Neuronal stem cell (in vitro differentiated cells): ENCODE results near the gene PGRMC2.

ENCODE experiments used
- DNase-seq: peaks from one replicate; pipeline ENCODE4 v3.0.0-alpha.2; 2013; ENCODE audit warnings: low spot score
- H2AFZ ChIP-seq: one replicate; pipeline ENCODE4 v1.6.1; 2013; ENCODE audit warnings: mild to moderate bottlenecking, low read length, inconsistent platforms
- H2AK5ac ChIP-seq: 2 replicates; pipeline ENCODE4 v1.6.1; 2013; ENCODE audit warnings: low read depth, mild to moderate bottlenecking, inconsistent platforms, low read length, moderate library complexity, mixed read lengths
- H2BK120ac ChIP-seq: 2 replicates; pipeline ENCODE4 v1.6.1; 2013; ENCODE audit warnings: low read depth, mild to moderate bottlenecking, inconsistent platforms, low read length, moderate library complexity, mixed read lengths
- H2BK12ac ChIP-seq: one replicate; pipeline ENCODE4 v1.6.1; 2013; ENCODE audit warnings: low read length, inconsistent platforms
- H2BK15ac ChIP-seq: 2 replicates; pipeline ENCODE4 v1.6.1; 2013; ENCODE audit warnings: mild to moderate bottlenecking, low read length, inconsistent platforms, mixed read lengths
- H2BK5ac ChIP-seq: one replicate; pipeline ENCODE4 v1.6.1; 2013; ENCODE audit warnings: inconsistent platforms, mild to moderate bottlenecking, low read length, moderate library complexity
- H3K14ac ChIP-seq: one replicate; pipeline ENCODE4 v1.6.1; 2013; ENCODE audit warnings: low read length, inconsistent platforms
- H3K18ac ChIP-seq: 2 replicates; pipeline ENCODE4 v1.6.1; 2013; ENCODE audit warnings: low read length, inconsistent platforms
- H3K23ac ChIP-seq: 2 replicates; pipeline ENCODE4 v1.6.1; 2013; ENCODE audit warnings: low read depth, mild to moderate bottlenecking, mixed read lengths, low read length, inconsistent platforms; ENCODE audit not compliant: poor library complexity
- H3K27ac ChIP-seq: replicated peaks from 3 replicates; pipeline ENCODE4 v1.5.1; 2013; ENCODE audit warnings: low read length, inconsistent platforms
- H3K27me3 ChIP-seq, 3 experiments: 2 replicates each; pipeline ENCODE4 v1.6.1; 2013; ENCODE audit warnings: low read length in 3 of 3, mild to moderate bottlenecking in 2 of 3, inconsistent platforms in 1 of 3, low read depth in 1 of 3, mixed read lengths in 1 of 3, moderate library complexity in 1 of 3; ENCODE audit not compliant: control insufficient read depth in 3 of 3, insufficient read depth in 3 of 3
- H3K36me3 ChIP-seq, 2 donors: replicated peaks in 1 of 2; 2 replicates each; pipeline ENCODE4 v1.6.1; 2013; ENCODE audit warnings: low read length in 2 of 2; ENCODE audit not compliant: control insufficient read depth in 2 of 2, insufficient read depth in 2 of 2
- H3K4ac ChIP-seq: 2 replicates; pipeline ENCODE4 v1.6.1; 2013; ENCODE audit warnings: inconsistent platforms, mild to moderate bottlenecking, low read length, moderate library complexity
- H3K4me1 ChIP-seq, 2 donors: 1 replicate in 1 of 2; 2 replicates in 1 of 2; pipeline ENCODE4 v1.6.1; 2013; ENCODE audit warnings: low read length in 2 of 2, low read depth in 1 of 2; ENCODE audit not compliant: control insufficient read depth in 2 of 2, insufficient read depth in 1 of 2
- H3K4me2 ChIP-seq: one replicate; pipeline ENCODE4 v1.6.1; 2013; ENCODE audit warnings: mild to moderate bottlenecking, low read length, inconsistent platforms; ENCODE audit not compliant: insufficient read depth, poor library complexity, severe bottlenecking
- H3K4me3 ChIP-seq, 2 donors: 2 replicates each; pipeline ENCODE4 v1.5.1; 2013; ENCODE audit warnings: low read length in 2 of 2, mild to moderate bottlenecking in 2 of 2, inconsistent platforms in 1 of 2, moderate library complexity in 1 of 2
- H3K79me1 ChIP-seq: one replicate; pipeline ENCODE4 v1.6.1; 2013; ENCODE audit warnings: low read depth, mild to moderate bottlenecking, inconsistent platforms, low read length, moderate library complexity
- H3K9ac ChIP-seq: one replicate; pipeline ENCODE4 v1.6.1; 2013; ENCODE audit warnings: mild to moderate bottlenecking, low read depth, low read length, inconsistent platforms; ENCODE audit not compliant: poor library complexity
- H3K9me3 ChIP-seq, 2 donors: replicated peaks in 1 of 2; 2 replicates each; pipeline versions ENCODE3 to v1.6.1; 2013; ENCODE audit warnings: low read length in 2 of 2, mild to moderate bottlenecking in 2 of 2, inconsistent platforms in 1 of 2, low read depth in 1 of 2, mixed read lengths in 1 of 2, moderate library complexity in 1 of 2; ENCODE audit not compliant: control insufficient read depth in 2 of 2, insufficient read depth in 1 of 2
- H4K8ac ChIP-seq: one replicate; pipeline ENCODE4 v1.6.1; 2013; ENCODE audit warnings: low read depth, mild to moderate bottlenecking, inconsistent platforms, low read length, moderate library complexity
- H4K91ac ChIP-seq: one replicate; pipeline ENCODE4 v1.6.1; 2013; ENCODE audit warnings: low read length, low read depth, mild to moderate bottlenecking, inconsistent platforms; ENCODE audit not compliant: poor library complexity
- WGBS, 2 donors: extraction: QIAGEN DNeasy Blood & Tissue Kit; methylation state at CpG; one replicate each; pipeline ENCODE4 v1.1.7; 2013; ENCODE audit warnings: missing lambda C conversion rate in 2 of 2, mixed read lengths in 1 of 2; ENCODE audit not compliant: insufficient read length in 2 of 2, insufficient replicate concordance in 1 of 2; ENCODE audit errors: extremely low coverage in 2 of 2; 5-methylcytosine and 5-hydroxymethylcytosine counted together

PGRMC2 gene

DNA sequence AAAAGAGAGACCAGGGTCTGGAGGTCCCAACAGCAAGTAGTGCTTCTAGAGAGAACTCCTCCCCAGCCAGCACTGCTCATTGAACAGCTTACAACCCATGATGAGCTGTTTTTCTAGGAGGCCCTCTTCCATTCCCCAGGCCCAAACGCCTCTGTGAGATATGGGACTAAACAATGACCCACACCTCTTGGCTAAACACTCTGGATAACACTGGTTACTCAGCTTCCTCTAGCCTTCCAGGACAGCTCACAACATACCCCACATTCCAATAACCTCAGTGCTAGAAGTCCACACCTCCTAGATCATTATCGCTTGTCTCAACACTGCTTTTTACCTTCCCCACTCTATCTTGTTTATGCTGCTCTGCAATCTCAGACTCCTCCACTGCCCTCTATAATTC is 35.4 kb upstream of the PGRMC2 start:
- no peak overlapping the region for H3K4ac ChIP-seq
- no peak overlapping the region for H2BK120ac ChIP-seq
- no peak overlapping the region for H3K9ac ChIP-seq
- DNase-seq, result no peak
- no peak overlapping the region for H2AFZ ChIP-seq
- no peak overlapping the region for H3K23ac ChIP-seq
- H2BK12ac ChIP-seq, result no peak overlapping the region
- no peak overlapping the region for H3K4me2 ChIP-seq
- H2BK15ac ChIP-seq, result no peak overlapping the region
- H3K27ac ChIP-seq, result no peak overlapping the region
- H2BK5ac ChIP-seq, result no peak overlapping the region
- no peaks in the 10 kb centered on the region for H3K27me3 ChIP-seq
- no peak overlapping the region for H3K18ac ChIP-seq
- H3K14ac ChIP-seq, result no peak overlapping the region
- H3K4me3 ChIP-seq, result no peak overlapping the region
- H3K79me1 ChIP-seq, result no peaks in the 10 kb centered on the region
- WGBS, 2 donors, result no CpG with 5 or more reads among the region's 2 CpGs
- H2AK5ac ChIP-seq, result no peak overlapping the region
- H4K8ac ChIP-seq, result no peak overlapping the region
- H4K91ac ChIP-seq, result no peak overlapping the region
- H3K36me3 ChIP-seq, result no peaks in the 10 kb centered on the region
- no peaks in the 10 kb centered on the region for H3K9me3 ChIP-seq
- H3K4me1 ChIP-seq, result peaks cover 4% of the 10 kb centered on the region in 2 donors

DNA sequence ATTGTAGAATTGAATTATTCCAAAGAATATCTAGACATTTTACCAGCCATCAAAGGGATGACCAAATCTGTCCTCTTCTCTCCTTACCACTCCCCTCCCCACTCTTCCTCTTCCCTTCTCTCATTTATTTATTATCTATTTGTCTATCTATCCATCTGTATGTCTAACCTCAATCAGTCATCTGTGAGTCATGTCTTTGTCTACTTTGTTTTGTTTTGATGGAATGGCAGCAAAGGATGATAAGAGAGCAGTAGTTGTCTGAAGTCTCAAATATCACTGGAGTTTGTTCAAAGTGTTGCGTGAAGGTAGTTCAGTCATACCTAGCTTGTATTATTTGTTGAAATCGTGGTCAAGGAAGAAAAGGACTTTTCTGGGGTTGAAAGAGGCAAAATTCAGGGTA is 34.7 kb upstream of the PGRMC2 start:
- no CpG with 5 or more reads among the region's 2 CpGs for WGBS, 2 donors
- Histone ChIP-seq H3K9ac (no peak overlapping the region), H2BK5ac (no peak overlapping the region), H4K8ac (no peak overlapping the region), H3K18ac (no peak overlapping the region), H3K79me1 (no peaks in the 10 kb centered on the region), H3K4me2 (no peak overlapping the region), H2BK15ac (no peak overlapping the region), H3K23ac (no peak overlapping the region), H4K91ac (no peak overlapping the region), H2AK5ac (no peak overlapping the region), H3K4me1 (peaks cover 0 to 4% of the 10 kb centered on the region in 2 donors), H2AFZ (no peak overlapping the region), H3K14ac (no peak overlapping the region), H3K27ac (no peak overlapping the region), H2BK12ac (no peak overlapping the region), H3K4me3 (no peak overlapping the region), H3K27me3 (no peaks in the 10 kb centered on the region), H3K4ac (no peak overlapping the region), H3K36me3 (no peaks in the 10 kb centered on the region), H2BK120ac (no peak overlapping the region), H3K9me3 (no peaks in the 10 kb centered on the region)
- DNase-seq, result no peak

DNA sequence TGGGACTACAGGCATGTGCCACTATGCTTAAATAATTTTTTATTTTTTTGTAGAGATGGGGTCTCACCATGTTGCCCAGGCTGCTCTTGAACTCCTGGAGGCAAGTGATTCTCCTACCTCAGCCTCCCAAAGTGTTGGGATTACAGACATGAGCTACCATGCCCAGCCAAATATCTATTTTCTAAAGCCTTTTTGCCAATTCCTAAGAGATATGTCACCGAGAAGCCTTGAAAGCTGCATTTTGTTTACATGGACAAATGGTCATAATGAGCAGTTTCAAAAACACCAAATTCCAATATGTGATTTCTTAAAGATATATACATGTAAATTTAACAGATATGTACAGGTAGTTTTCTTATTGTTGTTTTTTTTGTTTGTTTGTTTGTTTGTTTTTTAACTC is 33.0 kb upstream of the PGRMC2 start:
- no peak overlapping the region for H3K9ac ChIP-seq
- H4K91ac ChIP-seq, result no peak overlapping the region
- no peak overlapping the region for H2BK15ac ChIP-seq
- H3K4me3 ChIP-seq, result no peak overlapping the region
- no peak overlapping the region for H3K4me2 ChIP-seq
- no peaks in the 10 kb centered on the region for H3K27me3 ChIP-seq
- H3K27ac ChIP-seq, result no peak overlapping the region
- DNase-seq, result no peak
- H2BK5ac ChIP-seq, result no peak overlapping the region
- no peaks in the 10 kb centered on the region for H3K79me1 ChIP-seq
- no peak overlapping the region for H3K4ac ChIP-seq
- no peak overlapping the region for H2AK5ac ChIP-seq
- no peak overlapping the region for H2BK12ac ChIP-seq
- H2AFZ ChIP-seq, result no peak overlapping the region
- H4K8ac ChIP-seq, result no peak overlapping the region
- no peaks in the 10 kb centered on the region for H3K36me3 ChIP-seq
- no peak overlapping the region for H2BK120ac ChIP-seq
- H3K23ac ChIP-seq, result no peak overlapping the region
- no CpG with 5 or more reads among the region's 1 CpG for WGBS, 2 donors
- H3K4me1 ChIP-seq, result no peaks in the 10 kb centered on the region
- H3K14ac ChIP-seq, result no peak overlapping the region
- no peaks in the 10 kb centered on the region for H3K9me3 ChIP-seq
- H3K18ac ChIP-seq, result no peak overlapping the region

DNA sequence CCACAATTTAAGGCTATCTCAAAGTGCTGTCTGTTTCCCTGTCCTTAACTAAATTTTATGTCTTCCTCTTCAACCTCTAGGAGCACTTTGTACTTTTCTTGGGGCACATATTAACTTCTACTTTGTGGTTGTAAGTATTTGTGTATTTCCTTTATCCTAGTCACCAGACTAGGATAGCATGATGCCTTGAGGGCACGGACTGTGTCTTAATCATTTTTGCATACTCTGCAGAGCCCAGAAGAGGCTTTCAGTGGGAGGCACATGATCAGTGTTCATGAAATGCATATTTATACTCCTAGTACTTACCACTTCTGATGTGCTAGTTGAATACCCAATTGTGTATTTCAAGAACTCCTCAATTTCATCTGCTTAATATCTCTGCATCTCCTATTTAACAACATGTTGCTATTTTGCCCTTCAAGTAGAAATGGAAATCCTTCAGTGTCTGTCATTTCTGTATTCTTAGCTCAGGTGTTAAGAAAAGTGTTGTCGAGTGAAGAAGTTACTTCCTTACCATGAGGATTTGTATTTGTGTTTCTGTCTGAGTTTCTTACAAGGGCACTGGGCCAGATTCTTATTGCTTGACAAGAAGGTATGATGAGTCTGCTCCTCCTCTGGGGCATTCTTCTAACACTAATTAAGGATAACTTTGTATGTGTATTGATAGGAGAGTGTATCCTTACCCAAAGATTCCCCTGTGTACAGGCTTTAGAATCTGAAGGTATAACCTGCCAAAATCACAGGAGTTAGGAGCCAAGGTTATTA is 28.3 kb upstream of the PGRMC2 start:
- Histone ChIP-seq H2BK120ac (no peak overlapping the region), H2BK12ac (no peak overlapping the region), H3K4me2 (no peak overlapping the region), H3K4ac (no peak overlapping the region), H3K9ac (no peak overlapping the region), H2BK5ac (no peak overlapping the region), H4K8ac (no peak overlapping the region), H3K27ac (no peak overlapping the region), H4K91ac (no peak overlapping the region), H3K23ac (no peak overlapping the region), H3K18ac (no peak overlapping the region), H2AFZ (no peak overlapping the region), H3K4me1 (no peaks in the 10 kb centered on the region), H2BK15ac (no peak overlapping the region), H3K27me3 (no peaks in the 10 kb centered on the region), H3K79me1 (no peaks in the 10 kb centered on the region), H3K14ac (no peak overlapping the region), H2AK5ac (no peak overlapping the region), H3K36me3 (no peaks in the 10 kb centered on the region), H3K9me3 (no peaks in the 10 kb centered on the region), H3K4me3 (no peak overlapping the region)
- DNase-seq, result no peak
- WGBS, 2 donors, result no CpG with 5 or more reads among the region's 2 CpGs
